IMR-90 (cell line): ENCODE measurements around the gene MPPED2. TPM values are rescaled to one million over a fixed set of nuclear protein-coding genes. Genes with fewer than 3 reads are reported as not detected.

ENCODE experiments used
- ATAC-seq: fragments of 200-7000 bp; cut with Tn5 transposase; 2 replicates; pipeline ENCODE4 v1.9.1; 2020; ENCODE audit warnings: low read depth, mild to moderate bottlenecking, moderate library complexity
- BruUV-seq: library from RNA; stranded (reverse); fragments of 400-500 nt; replicated peaks from 2 replicates; lab custom pipeline; 2021; lab: Mats Ljungman, UMichigan
- CTCF ChIA-PET: fragments of 300-600 bp; formaldehyde crosslinking; extraction: SDS; loops from one replicate; lab custom pipeline; 2021; ENCODE audit warnings: antibody characterized with exemption; lab: Yijun Ruan, JAX
- POLR2A ChIA-PET: fragments of 300-600 bp; sonication (Branson Sonifier 250); formaldehyde crosslinking; loops from one replicate; lab custom pipeline; 2022; ENCODE audit warnings: antibody characterized with exemption; ENCODE audit not compliant: unreplicated experiment; lab: Charles Lee
- DNase-seq: peaks from one replicate; pipeline ENCODE4 v3.0.0; 2013
- H2AFZ ChIP-seq: replicated peaks from 2 replicates; pipeline ENCODE3; 2013; ENCODE audit warnings: low read length, mild to moderate bottlenecking; ENCODE audit not compliant: poor library complexity
- H2AK5ac ChIP-seq: 2 replicates; pipeline ENCODE4 v1.6.1; 2013; ENCODE audit warnings: low read depth, low read length, inconsistent platforms
- H2AK9ac ChIP-seq: replicated peaks from 2 replicates; pipeline ENCODE3; 2013; ENCODE audit warnings: mild to moderate bottlenecking, low read depth, low read length, moderate library complexity; ENCODE audit not compliant: poor library complexity
- H2BK120ac ChIP-seq: 2 replicates; pipeline ENCODE4 v1.6.1; 2013; ENCODE audit warnings: low read depth, low read length, inconsistent platforms
- H2BK15ac ChIP-seq: 3 replicates; pipeline ENCODE4 v1.6.1; 2013; ENCODE audit warnings: low read depth, low read length, inconsistent platforms
- H2BK20ac ChIP-seq: 2 replicates; pipeline ENCODE4 v1.6.1; 2013; ENCODE audit warnings: low read depth, mild to moderate bottlenecking, inconsistent platforms, low read length, moderate library complexity
- H2BK5ac ChIP-seq: 2 replicates; pipeline ENCODE4 v1.6.1; 2013; ENCODE audit warnings: mild to moderate bottlenecking, low read depth, low read length, inconsistent platforms; ENCODE audit not compliant: poor library complexity, severe bottlenecking
- H3K14ac ChIP-seq: replicated peaks from 2 replicates; pipeline ENCODE4 v1.6.1; 2013; ENCODE audit warnings: low read depth, low read length, inconsistent platforms
- H3K18ac ChIP-seq: 2 replicates; pipeline ENCODE4 v1.6.1; 2013; ENCODE audit warnings: low read depth, low read length, control low read depth
- H3K23ac ChIP-seq: 2 replicates; pipeline ENCODE4 v1.6.1; 2013; ENCODE audit warnings: low read depth, low read length, inconsistent platforms
- H3K27ac ChIP-seq: 2 replicates; pipeline ENCODE4 v1.5.1; 2013; ENCODE audit warnings: mild to moderate bottlenecking, control low read depth, low read length; ENCODE audit not compliant: insufficient read depth
- H3K27me3 ChIP-seq: 2 replicates; pipeline ENCODE4 v1.6.1; 2013; ENCODE audit warnings: low read length; ENCODE audit not compliant: control insufficient read depth, insufficient read depth
- H3K36me3 ChIP-seq: 2 replicates; pipeline ENCODE4 v1.6.1; 2013; ENCODE audit warnings: low read length, mixed read lengths; ENCODE audit not compliant: control insufficient read depth, insufficient read depth
- H3K4ac ChIP-seq: 2 replicates; pipeline ENCODE4 v1.6.1; 2013; ENCODE audit warnings: low read depth, low read length, inconsistent platforms
- H3K4me1 ChIP-seq: 2 replicates; pipeline ENCODE4 v1.6.1; 2013; ENCODE audit warnings: low read length, mixed read lengths; ENCODE audit not compliant: control insufficient read depth, insufficient read depth
- H3K4me2 ChIP-seq: 2 replicates; pipeline ENCODE4 v1.6.1; 2013; ENCODE audit warnings: low read depth, mild to moderate bottlenecking, control low read depth, low read length, moderate library complexity
- H3K4me3 ChIP-seq: 2 replicates; pipeline ENCODE4 v1.5.1; 2013; ENCODE audit warnings: low read depth, mild to moderate bottlenecking, control low read depth, low read length, moderate library complexity; ENCODE audit not compliant: insufficient read depth
- H3K56ac ChIP-seq: 2 replicates; pipeline ENCODE4 v1.6.1; 2013; ENCODE audit warnings: low read length, inconsistent platforms; ENCODE audit not compliant: insufficient read depth; ENCODE audit errors: extremely low read depth
- H3K79me1 ChIP-seq, 2 experiments: 2 replicates each; pipeline ENCODE4 v1.6.1; 2013; ENCODE audit warnings: low read length in 2 of 2, inconsistent platforms in 1 of 2, low read depth in 1 of 2
- H3K9ac ChIP-seq: 2 replicates; pipeline ENCODE4 v1.6.1; 2013; ENCODE audit warnings: low read depth, low read length, control low read depth
- H3K9me1 ChIP-seq: 2 replicates; pipeline ENCODE4 v1.6.1; 2013; ENCODE audit warnings: low read length, inconsistent platforms; ENCODE audit not compliant: insufficient read depth
- H3K9me3 ChIP-seq: 2 replicates; pipeline ENCODE4 v1.6.1; 2013; ENCODE audit warnings: low read length; ENCODE audit not compliant: control insufficient read depth, insufficient read depth
- H4K20me1 ChIP-seq: 2 replicates; pipeline ENCODE4 v1.6.1; 2013; ENCODE audit warnings: low read length, inconsistent platforms; ENCODE audit not compliant: insufficient read depth
- H4K5ac ChIP-seq: 2 replicates; pipeline ENCODE4 v1.6.1; 2013; ENCODE audit warnings: mild to moderate bottlenecking, low read depth, low read length, control low read depth
- H4K8ac ChIP-seq, 2 experiments: 2 replicates each; pipeline ENCODE4 v1.6.1; 2013; ENCODE audit warnings: low read depth in 2 of 2, low read length in 2 of 2, control low read depth in 1 of 2, inconsistent platforms in 1 of 2
- H4K91ac ChIP-seq: 2 replicates; pipeline ENCODE4 v1.6.1; 2013; ENCODE audit warnings: low read depth, low read length, inconsistent platforms; ENCODE audit not compliant: insufficient read depth
- BHLHE40 ChIP-seq: fragments of 150-350 bp; IDR thresholded peaks from 2 replicates; pipeline ENCODE4 v1.6.1; 2016; ENCODE audit warnings: mild to moderate bottlenecking, low read depth, low read length
- CEBPB ChIP-seq: IDR thresholded peaks from 2 replicates; pipeline ENCODE4 v1.6.1; 2012; ENCODE audit warnings: low read depth, low read length, improper control_type of control experiment
- CHD1 ChIP-seq: IDR thresholded peaks from 2 replicates; pipeline ENCODE4 v1.6.1; 2012; ENCODE audit warnings: low read depth, low read length, improper control_type of control experiment
- CTCF ChIP-seq: conservative IDR thresholded peaks from 2 replicates; pipeline ENCODE4 v1.5.1; 2012; ENCODE audit warnings: mild to moderate bottlenecking, low read depth, low read length, improper control_type of control experiment
- ELK1 ChIP-seq: fragments of 150-350 bp; IDR thresholded peaks from 2 replicates; pipeline ENCODE4 v1.6.1; 2016; ENCODE audit warnings: low read depth, mild to moderate bottlenecking, low read length, moderate library complexity, borderline replicate concordance
- FOS ChIP-seq: fragments of 150-350 bp; IDR thresholded peaks from 2 replicates; pipeline ENCODE4 v1.6.1; 2016; ENCODE audit warnings: low read depth, low read length
- MAFK ChIP-seq: IDR thresholded peaks from 2 replicates; pipeline ENCODE4 v1.6.1; 2012; ENCODE audit warnings: low read depth, low read length, improper control_type of control experiment
- MAZ ChIP-seq: IDR thresholded peaks from 2 replicates; pipeline ENCODE4 v1.6.1; 2012; ENCODE audit warnings: low read depth, mild to moderate bottlenecking, low read length, improper control_type of control experiment, moderate library complexity, borderline replicate concordance
- MXI1 ChIP-seq: IDR thresholded peaks from 2 replicates; pipeline ENCODE4 v1.6.1; 2012; ENCODE audit warnings: low read depth, mild to moderate bottlenecking, low read length, moderate library complexity, borderline replicate concordance
- NFE2L2 ChIP-seq: fragments of 150-350 bp; IDR thresholded peaks from 2 replicates; pipeline ENCODE4 v1.6.1; 2016; ENCODE audit warnings: low read depth, mild to moderate bottlenecking, low read length
- POLR2A ChIP-seq: IDR thresholded peaks from 2 replicates; pipeline ENCODE4 v1.6.1; 2012; ENCODE audit warnings: mild to moderate bottlenecking, low read depth, low read length
- RAD21 ChIP-seq: IDR thresholded peaks from 2 replicates; pipeline ENCODE4 v1.6.1; 2012; ENCODE audit warnings: low read length, improper control_type of control experiment
- RCOR1 ChIP-seq: IDR thresholded peaks from 2 replicates; pipeline ENCODE4 v1.6.1; 2012; ENCODE audit warnings: mild to moderate bottlenecking, low read length, improper control_type of control experiment; ENCODE audit not compliant: insufficient replicate concordance
- RFX5 ChIP-seq: IDR thresholded peaks from 2 replicates; pipeline ENCODE4 v1.8.0; 2012; ENCODE audit warnings: low read depth, mild to moderate bottlenecking, low read length, moderate library complexity
- SMC3 ChIP-seq: fragments of 150-350 bp; IDR thresholded peaks from 2 replicates; pipeline ENCODE4 v1.6.1; 2016; ENCODE audit warnings: low read depth, mild to moderate bottlenecking, antibody characterized with exemption, low read length, moderate library complexity
- USF2 ChIP-seq: fragments of 150-350 bp; IDR thresholded peaks from 2 replicates; pipeline ENCODE4 v1.6.1; 2017; ENCODE audit warnings: mild to moderate bottlenecking, antibody characterized with exemption, low read length, low read depth
- WGBS, 2 experiments: methylation state at CpG; one replicate each; pipeline versions ENCODE4 v1.1.5 to v1.1.7; 2013; ENCODE audit warnings: missing lambda C conversion rate in 2 of 2; ENCODE audit not compliant: insufficient read length in 1 of 2; ENCODE audit errors: extremely low coverage in 2 of 2; 5-methylcytosine and 5-hydroxymethylcytosine counted together
- dilution Hi-C: fragments of 300-500 bp; cut with HindIII; formaldehyde crosslinking; loops from one replicate; pipeline ENCODE4 v1.14.3; 2018; ENCODE audit warnings: low sequenced_read_pairs; ENCODE audit not compliant: unreplicated experiment
- in situ Hi-C: fragments of 300-500 bp; cut with MboI; formaldehyde crosslinking; loops from 3 replicates; pipeline ENCODE4 v1.14.3; 2019; ENCODE audit warnings: low sequenced_read_pairs, inconsistent platforms, mixed read lengths
- intact Hi-C: fragments of 100-400 bp; cut with micrococcal nuclease; formaldehyde crosslinking; loops from 2 replicates; pipeline ENCODE4 v1.10.0; 2022
- polyA plus RNA-seq, 3 experiments: library from polyadenylated mRNA; depleted of rRNA; stranded (reverse); fragments of >200 nt; gene quantifications; 2 replicates each; pipeline ENCODE4 v1.2.3, GENCODE V29; 2012; ENCODE audit warnings: low replicate concordance in 1 of 3
- total RNA-seq: library from RNA; depleted of rRNA; stranded (reverse); fragments of >200 nt; gene quantifications from 2 replicates; pipeline ENCODE4 v1.2.3, GENCODE V29; 2012

The MPPED2 gene
- total and polyA plus RNA-seq, 2 of the 4 experiments (the other 2 are of a cell fraction): 0.10 TPM; not detected in 1

- Histone ChIP-seq H2AK5ac (no peak overlapping the region), H3K4me2 (no peak overlapping the region), H3K14ac (no peak overlapping the region), H4K91ac (no peak overlapping the region), H3K18ac (no peak overlapping the region), H2BK5ac (no peak overlapping the region), H3K4ac (no peak overlapping the region), H3K9me3 (no peaks in the 10 kb centered on the region), H3K27ac (no peak overlapping the region), H2BK20ac (no peak overlapping the region), H4K8ac (no peak overlapping the region), H2BK15ac (no peak overlapping the region), H4K5ac (no peak overlapping the region), H3K4me3 (no peak overlapping the region), H3K9me1 (no peaks in the 10 kb centered on the region), H4K20me1 (no peaks in the 10 kb centered on the region), H2BK120ac (no peak overlapping the region), H3K9ac (no peak overlapping the region), H3K36me3 (no peaks in the 10 kb centered on the region), H3K4me1 (no peaks in the 10 kb centered on the region), H2AFZ (no peak overlapping the region), H3K23ac (no peak overlapping the region), H2AK9ac (no peak overlapping the region), H3K56ac (no peak overlapping the region), H3K79me1 (no peaks in the 10 kb centered on the region), H3K27me3 (no peaks in the 10 kb centered on the region)
- dilution Hi-C loops: no loop called here
- TF ChIP-seq FOS (no peak), MAZ (no peak), CHD1 (no peak), USF2 (no peak), MXI1 (no peak), SMC3 (no peak), MAFK (no peak), RCOR1 (no peak), CEBPB (no peak), CTCF (no peak), RAD21 (no peak), NFE2L2 (no peak), RFX5 (no peak), ELK1 (no peak), BHLHE40 (no peak), POLR2A (no peak)
- BruUV-seq: no TSS peak
- no peak for ATAC-seq
- intact Hi-C loops: no loop called here
- ChIA-PET CTCF (interaction anchor here (0.5 kb wide), 1 partner anchor 412 kb away, joined by 6 read pairs; no protein-coding TSS in a partner anchor), POLR2A (no interaction called here)
- DNase-seq: no peak
- in situ Hi-C loops: no loop called here
- WGBS, 2 experiments: no CpG with 5 or more reads among the region's 2 CpGs
Measured at GRCh38 chr11:30502305-30502704, 83.8 kb downstream of the MPPED2 start.
